Measurements from ENCODE around the gene NFE2L1.
"Not testable (repeated sequence)": the region's sequence is repeated elsewhere in the genome, so short reads cannot be mapped to it uniquely, and the experiment has no call there.

The NFE2L1 gene, protein sequence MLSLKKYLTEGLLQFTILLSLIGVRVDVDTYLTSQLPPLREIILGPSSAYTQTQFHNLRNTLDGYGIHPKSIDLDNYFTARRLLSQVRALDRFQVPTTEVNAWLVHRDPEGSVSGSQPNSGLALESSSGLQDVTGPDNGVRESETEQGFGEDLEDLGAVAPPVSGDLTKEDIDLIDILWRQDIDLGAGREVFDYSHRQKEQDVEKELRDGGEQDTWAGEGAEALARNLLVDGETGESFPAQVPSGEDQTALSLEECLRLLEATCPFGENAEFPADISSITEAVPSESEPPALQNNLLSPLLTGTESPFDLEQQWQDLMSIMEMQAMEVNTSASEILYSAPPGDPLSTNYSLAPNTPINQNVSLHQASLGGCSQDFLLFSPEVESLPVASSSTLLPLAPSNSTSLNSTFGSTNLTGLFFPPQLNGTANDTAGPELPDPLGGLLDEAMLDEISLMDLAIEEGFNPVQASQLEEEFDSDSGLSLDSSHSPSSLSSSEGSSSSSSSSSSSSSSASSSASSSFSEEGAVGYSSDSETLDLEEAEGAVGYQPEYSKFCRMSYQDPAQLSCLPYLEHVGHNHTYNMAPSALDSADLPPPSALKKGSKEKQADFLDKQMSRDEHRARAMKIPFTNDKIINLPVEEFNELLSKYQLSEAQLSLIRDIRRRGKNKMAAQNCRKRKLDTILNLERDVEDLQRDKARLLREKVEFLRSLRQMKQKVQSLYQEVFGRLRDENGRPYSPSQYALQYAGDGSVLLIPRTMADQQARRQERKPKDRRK

DNA sequence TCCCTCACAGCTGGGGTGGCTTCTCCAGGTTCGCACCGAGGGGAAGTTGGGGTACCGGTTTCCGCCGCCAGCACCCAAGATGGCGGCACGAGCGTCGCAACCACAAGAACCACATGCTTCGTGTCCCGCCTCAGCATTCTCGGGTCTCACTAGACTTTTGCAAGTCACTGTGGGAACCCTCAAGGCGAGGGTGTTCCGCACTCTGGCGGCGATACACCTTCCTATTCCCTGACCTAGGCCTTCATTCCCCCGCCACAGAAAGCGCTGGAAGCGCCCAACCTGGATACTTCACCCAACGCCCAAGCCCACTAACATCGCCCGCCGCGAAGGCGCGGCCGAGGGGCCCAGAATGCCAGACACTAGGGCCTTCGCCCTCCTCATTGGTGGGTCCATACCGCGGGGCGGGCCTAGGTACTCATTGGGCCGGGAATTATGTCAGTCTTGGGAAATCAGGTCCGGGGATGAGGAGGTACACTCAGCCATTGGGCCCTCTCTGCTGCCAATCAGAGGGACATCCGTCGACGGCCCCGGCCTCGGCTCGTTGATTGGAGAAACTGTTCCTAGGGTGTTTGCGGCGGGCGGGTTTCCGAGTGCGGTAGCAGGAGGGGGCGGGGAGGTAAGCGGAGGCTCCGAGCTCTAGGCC is at the start of gene NFE2L1:
TSS of gene NFE2L1 (plus strand) at position 619 of the 643 bp plus-strand sequence. CDS start 2,760 bp downstream, outside the sequence.
- peak; percentile 99 for DNase-seq

DNA sequence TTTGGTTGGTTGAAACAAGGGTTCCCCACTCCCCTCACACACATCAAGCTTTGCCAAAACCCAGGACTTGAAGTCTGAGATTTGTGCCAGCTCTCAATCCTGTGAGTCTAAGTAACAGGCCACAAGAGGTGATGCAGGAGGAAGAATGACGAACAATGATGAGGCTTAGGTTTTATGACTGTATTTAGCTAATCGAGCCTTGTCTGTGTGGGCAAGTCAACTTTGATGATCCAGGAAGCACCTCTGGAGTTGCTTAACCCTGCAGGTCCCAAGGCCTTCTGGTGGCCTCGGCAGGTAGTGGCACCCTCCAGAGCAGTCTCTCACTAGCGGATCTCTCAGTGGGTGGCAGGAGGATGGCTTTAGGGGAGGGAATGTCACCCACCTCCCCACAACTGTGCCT is 48.6 kb upstream of the NFE2L1 start:
- DNase-seq = no peak

DNA sequence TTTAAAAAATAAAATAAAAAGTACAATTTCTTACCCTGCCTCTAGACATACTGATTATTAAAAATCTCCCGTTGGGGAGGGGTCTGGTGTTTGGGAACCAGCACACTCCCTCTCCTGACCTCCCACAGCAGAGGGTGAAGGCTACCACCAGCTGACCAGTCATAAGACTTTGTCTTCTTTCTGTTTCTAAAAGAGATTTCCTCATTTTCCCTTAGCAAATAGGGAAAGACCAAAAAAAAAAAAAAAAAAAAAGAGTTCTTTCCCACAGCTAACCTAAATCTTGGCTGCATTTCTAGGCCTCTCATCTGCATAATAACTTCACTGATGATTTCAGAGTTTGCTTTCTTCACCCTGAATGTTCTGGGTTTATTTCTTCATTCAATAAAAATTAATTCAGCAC is 47.0 kb upstream of the NFE2L1 start:
- DNase-seq = no peak

DNA sequence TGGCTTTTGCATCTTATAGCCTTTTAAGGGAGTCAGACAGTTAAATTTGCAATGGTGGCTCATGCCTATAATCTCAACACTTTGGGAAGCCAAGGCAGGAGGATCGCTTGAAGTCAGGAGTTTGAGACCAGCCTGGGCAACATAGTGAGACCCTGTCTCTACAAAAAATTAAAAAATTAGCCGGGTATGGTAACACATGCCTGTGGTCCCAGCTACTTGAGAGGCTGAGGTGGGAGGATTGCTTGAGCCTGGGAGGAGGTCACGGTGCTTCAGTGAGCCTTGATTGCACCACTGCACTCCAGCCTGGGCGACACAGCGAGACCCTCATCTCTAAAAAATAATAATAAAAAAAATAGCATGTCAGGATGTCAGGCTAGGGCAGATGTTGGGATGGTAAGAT is 46.5 kb upstream of the NFE2L1 start:
- not testable (repeated sequence) for DNase-seq

DNA sequence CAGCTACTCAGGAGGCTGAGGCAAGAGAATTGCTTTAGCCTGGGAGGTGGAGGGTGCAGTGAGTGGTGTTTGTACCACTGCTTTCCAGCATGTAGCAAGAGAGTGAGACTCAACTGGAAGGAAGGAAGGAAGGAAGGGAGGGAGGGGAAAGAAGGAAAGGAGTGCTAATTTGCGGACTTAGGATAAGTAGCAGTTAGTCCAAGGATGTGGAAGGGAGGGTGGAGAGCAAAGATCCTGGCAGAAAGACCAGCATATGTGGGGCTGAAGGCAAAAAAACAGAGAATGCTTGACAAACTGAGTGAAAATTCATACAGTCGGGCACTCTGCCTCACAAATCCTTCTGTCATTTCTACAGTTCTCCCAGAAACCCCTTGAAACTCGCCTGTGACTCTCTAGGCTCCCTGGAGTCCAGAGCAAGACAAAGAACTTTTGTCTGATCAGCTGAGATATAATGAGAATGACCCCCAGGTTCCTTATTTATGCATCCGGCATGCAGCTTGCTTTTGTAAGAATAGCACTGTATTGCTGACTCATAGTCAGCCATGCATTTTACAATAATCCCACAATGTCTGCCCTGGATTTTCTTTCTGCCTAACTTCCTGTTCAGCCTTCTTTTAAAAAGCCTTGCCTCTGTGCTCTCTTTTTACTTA is 45.8 kb upstream of the NFE2L1 start:
- DNase-seq = peak; percentile 28

DNA sequence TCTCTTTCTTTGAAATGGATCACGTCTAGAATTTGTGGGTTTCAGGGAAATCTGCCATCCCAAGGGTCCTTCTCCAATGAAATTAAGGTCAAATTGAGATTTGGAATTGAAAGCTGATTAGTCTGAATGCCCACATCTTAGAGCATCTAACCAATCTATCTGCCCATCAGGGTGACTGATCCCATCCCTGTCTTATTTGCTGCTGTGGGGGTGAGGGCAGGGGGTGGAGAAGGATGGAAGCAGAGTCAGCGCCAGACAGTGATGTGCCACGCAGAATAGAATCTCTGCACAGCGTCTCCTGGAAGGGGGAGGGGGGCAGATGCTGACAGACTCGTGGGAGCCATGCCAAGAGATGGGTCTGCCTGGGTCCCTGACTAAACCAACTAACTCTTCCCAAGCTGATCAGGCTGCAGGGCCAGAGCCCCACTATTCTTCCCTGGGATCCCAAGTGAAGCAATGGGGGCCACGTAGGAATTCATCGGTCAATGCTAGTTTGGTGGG is 45.2 kb upstream of the NFE2L1 start:
- peak; percentile 86 for DNase-seq

DNA sequence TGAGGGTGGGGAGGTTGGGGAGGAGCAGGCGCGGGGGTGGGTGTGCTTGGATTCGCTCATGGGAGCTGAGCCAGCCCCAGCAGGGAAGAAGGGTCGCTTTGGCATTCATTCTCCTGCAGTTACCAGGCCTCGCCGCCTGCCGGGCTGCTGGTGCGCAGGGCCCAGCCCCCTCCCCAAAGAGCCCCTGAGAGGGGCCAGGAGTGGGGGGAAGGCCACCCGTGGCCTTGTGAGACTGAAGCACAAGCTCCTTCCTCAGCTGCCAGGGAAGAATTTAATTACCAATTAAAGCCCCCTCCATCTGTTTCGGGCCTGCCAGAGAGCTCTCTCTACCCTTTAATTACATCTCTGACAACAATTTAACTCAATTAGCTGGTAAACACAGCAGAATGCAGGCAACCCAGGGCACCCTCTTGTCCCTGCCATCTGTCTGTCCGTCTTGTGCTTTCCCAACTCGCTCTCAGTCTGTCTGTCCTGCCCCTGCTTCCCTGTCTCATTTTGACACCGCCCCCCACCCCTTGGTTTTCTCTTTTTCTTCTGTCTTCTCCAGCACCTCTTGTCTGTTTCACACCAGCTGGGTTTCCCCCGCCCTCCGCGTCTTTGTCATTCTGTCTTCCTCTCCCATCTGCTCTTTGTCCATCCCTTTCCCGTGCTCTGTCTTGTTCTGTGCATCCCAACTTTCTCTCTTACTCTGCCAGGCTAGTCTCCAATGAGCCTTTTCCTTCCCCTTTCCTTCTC is 44.6 kb upstream of the NFE2L1 start:
- peak; percentile 96 for DNase-seq

DNA sequence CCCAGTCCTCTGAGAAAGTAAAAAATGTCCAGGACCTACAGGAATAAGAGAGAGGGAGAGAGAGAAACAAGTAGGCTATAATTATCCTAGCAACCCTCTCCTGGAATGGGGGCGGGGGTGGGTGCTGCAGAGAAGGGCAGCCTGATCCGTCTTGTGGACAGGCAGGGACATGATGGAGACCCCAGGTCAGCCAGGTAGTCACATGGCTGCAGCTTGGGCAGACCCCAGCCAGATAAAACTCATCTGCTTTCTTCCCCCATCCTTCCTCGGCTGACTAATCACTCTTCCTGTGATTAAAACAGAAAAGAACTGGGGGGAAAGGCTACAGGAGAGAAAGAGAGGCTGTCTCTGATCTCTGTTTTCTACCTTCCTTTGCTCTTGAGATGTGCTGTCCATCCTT is 43.2 kb upstream of the NFE2L1 start:
- no peak for DNase-seq

DNA sequence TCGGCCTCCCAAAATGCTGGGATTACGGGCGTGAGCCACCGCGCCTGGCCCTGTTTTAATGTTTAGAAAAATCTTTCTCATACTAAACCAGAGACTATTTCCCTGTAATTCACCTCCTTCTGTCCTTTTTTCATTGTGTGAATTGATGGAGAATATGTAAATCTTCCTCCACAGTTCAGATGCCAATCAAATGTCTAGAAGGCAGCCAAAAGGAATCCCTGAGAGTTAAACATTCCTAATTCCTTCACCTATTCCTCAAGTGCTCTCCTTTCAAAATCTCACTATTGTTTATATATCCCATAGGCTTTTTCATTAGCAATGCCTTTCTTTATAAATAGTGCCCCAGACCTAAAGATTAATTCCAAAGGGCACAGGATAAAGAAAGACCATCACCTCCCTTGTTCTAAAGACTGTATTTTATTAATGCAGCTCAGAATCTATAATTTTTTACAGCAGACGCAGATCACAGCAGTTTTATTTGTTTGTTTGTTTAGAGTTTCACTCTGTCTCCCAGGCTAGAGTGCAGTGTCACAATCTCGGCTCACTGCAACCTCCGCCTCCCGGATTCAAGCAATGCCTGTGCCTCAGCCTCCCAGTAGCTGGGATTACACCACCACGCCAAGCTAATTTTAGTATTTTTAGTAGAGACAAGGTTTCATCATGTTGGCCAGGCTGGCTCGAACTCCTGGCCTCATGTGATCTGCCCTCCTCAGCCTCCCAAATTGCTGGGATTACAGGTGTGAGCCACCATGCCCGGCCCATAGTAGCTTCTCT is 41.0 kb upstream of the NFE2L1 start:
- DNase-seq = no peak

DNA sequence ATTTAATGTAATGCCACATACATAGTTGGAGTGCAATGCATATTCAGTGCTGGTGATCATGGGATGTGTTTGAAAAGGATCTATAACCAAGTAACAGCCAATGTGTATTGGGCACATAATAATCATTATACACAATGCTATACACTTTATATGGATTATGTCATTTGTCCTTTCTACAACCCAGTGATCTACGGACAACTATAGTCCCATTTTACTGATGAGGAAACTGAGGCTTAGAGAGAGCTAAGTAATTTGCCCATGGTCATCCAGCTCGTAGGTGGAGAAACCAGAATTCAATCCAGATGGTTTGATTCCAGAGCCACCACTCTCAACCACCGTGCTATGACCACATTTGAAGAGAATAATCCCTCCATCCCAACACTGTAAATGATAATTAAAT is 38.0 kb upstream of the NFE2L1 start:
- DNase-seq = no peak

DNA sequence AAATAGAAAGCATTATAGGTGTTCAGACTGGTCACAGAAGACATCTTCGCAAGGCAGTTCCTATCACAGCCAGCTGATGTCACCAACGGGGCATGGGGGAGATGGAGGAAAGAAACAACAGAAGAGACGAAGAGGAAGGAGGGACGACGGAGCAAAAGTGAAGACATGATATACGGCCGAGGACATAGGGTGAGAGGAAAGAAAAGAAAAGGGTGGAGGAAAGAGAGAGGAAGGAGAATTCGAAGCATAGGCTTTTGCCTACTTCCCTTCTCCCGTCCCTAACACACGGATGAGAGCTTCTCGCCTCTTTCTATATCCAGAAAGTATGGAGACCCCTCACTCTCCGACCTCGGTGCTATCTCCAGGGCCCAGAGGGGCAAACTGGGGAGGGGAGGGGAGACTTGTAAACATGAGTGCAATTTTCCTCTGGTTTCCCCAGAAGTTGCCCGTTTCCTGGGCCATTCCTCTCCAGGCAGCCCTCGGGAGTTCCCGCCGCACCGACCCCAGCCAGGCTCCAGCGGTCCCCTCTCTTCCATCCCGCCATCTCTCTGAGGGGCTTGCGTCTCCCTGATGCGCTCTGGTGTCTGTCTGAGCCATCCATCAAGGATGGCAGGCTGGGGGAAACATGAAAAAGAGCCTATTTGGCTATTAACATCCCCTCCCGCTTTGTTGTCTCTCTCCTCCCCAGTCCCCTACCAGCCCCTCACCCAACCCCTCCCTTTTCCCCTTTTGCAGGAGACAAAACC is 36.6 kb upstream of the NFE2L1 start:
- no peak for DNase-seq

DNA sequence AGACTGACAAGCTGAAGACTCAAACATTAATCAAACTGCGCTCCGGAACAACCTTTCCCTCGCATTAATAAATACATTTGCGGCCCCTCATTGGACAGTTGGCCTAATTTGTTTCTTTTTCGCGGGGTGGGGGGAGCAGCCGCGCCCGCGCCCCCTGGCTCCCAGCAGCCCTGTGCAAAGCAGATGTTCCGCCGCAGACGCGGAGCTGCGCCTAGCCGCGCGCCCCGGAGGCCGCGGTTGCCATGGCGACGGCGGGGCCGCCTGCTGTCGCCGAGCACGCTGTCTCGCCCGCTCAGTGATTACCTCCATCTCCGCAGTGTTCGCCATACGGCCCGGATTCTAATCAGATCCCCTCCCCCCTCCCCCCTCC is 36.0 kb upstream of the NFE2L1 start:
- DNase-seq = peak; percentile 61

DNA sequence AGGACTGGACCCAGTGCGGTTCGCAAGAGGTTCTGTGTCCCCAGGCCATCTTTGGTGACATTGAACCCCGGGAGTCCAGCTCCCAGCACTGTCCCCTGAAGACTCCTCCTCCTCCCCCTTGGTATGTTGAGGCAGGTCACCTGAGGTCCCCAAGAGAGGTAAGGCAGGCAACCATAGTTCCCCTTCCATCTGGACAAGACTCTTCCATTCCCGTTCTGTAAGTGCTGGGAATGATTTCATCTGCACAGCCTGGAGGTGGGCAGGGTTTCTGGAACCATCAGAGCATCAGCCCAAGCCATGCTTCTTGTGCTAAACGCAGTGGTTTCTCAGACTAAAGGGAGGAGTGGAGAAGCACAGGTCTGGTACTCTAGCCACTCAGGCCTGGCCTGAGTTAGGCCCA is 35.5 kb upstream of the NFE2L1 start:
- DNase-seq = no peak

DNA sequence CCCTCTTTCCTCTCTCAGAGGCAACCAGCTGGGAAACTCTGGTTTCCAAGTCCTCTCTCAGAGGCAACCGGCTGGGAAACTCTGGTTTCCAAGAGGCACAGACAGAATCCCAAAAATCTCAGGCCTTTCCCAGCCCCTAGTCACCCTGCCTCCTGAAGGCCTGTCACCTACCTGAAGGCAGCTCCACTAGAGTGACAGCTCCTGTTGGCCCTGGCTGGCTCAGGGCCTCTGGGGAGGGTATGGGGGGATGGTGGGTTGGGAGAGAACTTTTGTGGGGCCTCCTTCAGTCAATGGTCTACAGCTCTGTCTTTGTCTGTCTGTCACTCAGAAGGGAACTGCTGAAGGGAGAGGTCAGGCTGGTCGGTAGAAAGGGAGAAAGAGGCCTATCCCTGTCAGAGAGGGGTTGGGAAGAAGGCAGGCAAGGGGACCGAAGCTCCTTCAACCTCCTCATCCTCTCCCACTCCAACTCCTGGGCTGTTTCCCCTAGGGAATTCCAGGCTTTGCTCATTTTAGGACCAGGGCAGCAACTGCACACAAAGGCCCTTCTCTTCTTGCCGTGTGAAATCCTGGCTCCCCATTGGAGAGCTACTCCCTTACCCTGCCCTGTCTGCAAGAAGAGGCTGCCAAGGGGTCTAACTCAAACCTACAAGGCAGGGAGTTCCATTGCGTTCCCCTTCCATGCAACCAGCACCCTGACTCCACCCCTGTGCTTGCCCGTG is 34.1 kb upstream of the NFE2L1 start:
- DNase-seq = no peak

DNA sequence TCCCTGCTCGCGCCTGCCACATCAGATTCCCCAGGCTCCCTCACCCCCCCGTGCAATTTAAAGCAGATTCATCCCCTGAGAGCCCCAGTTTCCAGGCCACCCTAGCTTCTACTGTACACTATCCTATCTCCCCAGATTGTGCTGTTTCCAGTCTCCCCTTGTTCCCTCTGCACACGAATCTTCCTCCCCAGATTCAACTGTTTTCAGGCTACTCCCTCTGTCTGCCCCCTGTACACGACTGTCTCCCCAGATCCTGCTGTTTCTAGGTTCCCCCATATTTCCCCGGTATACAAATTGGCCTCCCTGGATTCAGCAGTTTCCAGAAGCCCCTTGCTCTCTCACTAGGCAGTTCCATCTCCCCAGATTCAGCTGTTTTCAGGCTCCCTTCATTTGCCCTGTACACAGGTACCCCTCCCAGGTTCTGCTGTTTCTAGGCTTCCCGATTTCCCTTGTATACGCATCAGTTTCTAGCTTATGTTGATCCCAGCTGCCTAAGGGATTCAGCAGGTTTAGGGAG is 33.5 kb upstream of the NFE2L1 start:
- DNase-seq = no peak

DNA sequence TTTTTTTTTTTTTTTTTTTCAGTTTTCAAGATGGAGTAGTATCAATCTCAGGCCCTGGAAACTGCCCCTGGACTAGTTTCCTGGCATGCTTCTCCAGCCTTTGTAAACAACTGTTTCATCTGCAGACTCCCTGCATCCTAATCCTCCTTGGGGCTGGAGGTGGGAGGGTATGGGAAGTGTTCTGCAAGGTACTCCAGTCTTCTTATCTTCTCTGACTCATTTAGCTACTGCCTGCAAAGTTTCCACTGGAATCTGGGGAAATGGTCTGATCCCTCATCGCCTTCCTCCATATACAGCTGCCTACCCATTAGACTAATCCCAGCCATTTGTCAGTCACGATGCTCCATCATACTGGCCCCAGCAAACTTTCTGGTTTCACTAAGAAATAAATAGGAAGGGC is 32.0 kb upstream of the NFE2L1 start:
- no peak for DNase-seq

DNA sequence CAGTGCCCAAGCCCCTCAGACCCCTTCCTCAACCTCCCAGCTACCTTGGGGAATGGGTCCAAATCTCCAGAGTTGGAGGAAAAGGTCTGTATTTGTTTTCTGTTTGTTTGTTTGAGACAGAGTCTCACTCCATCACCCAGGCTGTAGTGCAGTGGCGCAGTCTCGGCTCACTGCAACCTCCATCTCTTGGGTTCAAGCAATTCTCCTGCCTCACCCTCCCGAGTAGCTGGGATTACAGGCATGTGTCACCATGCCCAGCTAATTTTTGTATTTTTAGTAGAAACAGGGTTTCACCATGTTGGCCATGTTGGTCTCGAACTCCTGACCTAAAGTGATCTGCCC is 30.4 kb upstream of the NFE2L1 start:
- not testable (repeated sequence) for DNase-seq

DNA sequence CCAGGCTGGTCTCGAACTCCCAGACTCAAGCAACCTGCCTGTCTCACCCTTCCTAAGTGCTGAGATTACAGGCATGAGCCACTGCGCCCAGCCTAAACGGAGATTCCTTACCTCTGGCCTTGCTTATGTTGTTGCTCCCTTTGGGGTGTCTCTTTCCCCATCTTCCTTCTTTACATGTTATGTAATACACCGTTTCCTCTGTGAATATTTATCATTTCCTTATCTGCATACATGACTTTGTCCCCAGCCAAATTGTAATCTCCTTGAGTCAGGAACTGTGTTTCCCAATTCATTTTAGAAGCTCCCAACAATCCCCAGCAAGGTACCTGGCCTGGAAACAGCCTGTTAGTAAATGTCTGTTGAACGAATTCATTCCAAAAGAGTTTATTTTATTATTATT is 26.2 kb upstream of the NFE2L1 start:
- no peak for DNase-seq

DNA sequence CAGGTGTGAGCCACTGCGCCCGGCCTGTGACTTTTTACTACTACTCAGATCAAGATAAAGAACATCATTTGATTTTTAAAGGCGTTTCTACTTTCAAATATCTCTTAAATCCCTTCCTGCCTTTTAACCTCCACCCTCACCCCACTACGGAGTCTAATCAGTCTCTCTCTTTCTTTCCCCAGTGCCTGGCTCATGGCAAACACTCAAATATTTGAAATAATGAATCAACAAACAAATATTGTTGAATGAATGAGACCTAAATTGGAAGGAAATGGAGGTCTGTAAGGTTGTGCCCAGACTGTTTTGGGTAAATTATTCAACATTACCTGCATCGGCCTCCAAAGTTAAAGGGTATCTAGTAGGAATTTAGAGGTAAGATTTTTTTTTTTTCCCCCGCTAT is 25.3 kb upstream of the NFE2L1 start:
- DNase-seq = no peak
